ENCODE results near the gene ZNF396. TPM values are rescaled to one million over a fixed set of nuclear protein-coding genes. Genes with fewer than 3 reads are reported as not detected.

Gene ZNF396
- total and polyA plus RNA-seq, 8 donors: 1.2 to 3.8 (median 2.4) TPM

- peaks cover 0 to 4% (median 0%) of the 10 kb centered on the region in 3 donors for H3K4me1 ChIP-seq
- TF ChIP-seq, protein P1, sequence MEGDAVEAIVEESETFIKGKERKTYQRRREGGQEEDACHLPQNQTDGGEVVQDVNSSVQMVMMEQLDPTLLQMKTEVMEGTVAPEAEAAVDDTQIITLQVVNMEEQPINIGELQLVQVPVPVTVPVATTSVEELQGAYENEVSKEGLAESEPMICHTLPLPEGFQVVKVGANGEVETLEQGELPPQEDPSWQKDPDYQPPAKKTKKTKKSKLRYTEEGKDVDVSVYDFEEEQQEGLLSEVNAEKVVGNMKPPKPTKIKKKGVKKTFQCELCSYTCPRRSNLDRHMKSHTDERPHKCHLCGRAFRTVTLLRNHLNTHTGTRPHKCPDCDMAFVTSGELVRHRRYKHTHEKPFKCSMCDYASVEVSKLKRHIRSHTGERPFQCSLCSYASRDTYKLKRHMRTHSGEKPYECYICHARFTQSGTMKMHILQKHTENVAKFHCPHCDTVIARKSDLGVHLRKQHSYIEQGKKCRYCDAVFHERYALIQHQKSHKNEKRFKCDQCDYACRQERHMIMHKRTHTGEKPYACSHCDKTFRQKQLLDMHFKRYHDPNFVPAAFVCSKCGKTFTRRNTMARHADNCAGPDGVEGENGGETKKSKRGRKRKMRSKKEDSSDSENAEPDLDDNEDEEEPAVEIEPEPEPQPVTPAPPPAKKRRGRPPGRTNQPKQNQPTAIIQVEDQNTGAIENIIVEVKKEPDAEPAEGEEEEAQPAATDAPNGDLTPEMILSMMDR (IDR thresholded peaks at IDR 0.05): no peak
- no peaks in the 10 kb centered on the region for H3K36me3 ChIP-seq
- WGBS, 2 donors: 50 to 55% methylated on average over 3 of the region's 3 CpGs
- intact Hi-C loops (cut with DNase I): loop anchor here in 1 of 3 donors (5.0 kb wide), 1 partner anchor 560 kb away; no protein-coding TSS in a partner anchor
- H3K9me3 ChIP-seq: no peaks in the 10 kb centered on the region
- FAIRE-seq (no peak), ATAC-seq (peak in 3 of 4 donors; percentile 30 to 42 (median 33)), DNase-seq (no peak)
- H3K27me3 ChIP-seq: no peaks in the 10 kb centered on the region
- H3K27ac ChIP-seq: no peak overlapping the region
- no peak overlapping the region for H3K4me3 ChIP-seq
Measured at GRCh38 chr18:35387152-35387571, 10.0 kb upstream of the ZNF396 start.

GRCh38 chr18:35386600-35387100, 9.5 kb upstream of the ZNF396 start:
- TF ChIP-seq, protein P1 (IDR thresholded peaks at IDR 0.05): peak; percentile 56 to 83 (median 82)
- H3K4me1 ChIP-seq: peaks cover 0 to 4% (median 0%) of the 10 kb centered on the region in 3 donors
- FAIRE-seq (no peak), ATAC-seq (peak; percentile 77 to 96 (median 90)), DNase-seq (peak in 4 of 6 donors; percentile 39 to 56 (median 50))
- no peaks in the 10 kb centered on the region for H3K27me3 ChIP-seq
- 14 to 19% methylated on average over 7 of the region's 7 CpGs for WGBS, 2 donors
- no peak overlapping the region for H3K27ac ChIP-seq
- H3K36me3 ChIP-seq: no peaks in the 10 kb centered on the region
- no peaks in the 10 kb centered on the region for H3K9me3 ChIP-seq
- intact Hi-C loops (cut with DNase I): loop anchor here in 1 of 3 donors (5.0 kb wide), 1 partner anchor 561 kb away; no protein-coding TSS in a partner anchor
- no peak overlapping the region for H3K4me3 ChIP-seq

DNA sequence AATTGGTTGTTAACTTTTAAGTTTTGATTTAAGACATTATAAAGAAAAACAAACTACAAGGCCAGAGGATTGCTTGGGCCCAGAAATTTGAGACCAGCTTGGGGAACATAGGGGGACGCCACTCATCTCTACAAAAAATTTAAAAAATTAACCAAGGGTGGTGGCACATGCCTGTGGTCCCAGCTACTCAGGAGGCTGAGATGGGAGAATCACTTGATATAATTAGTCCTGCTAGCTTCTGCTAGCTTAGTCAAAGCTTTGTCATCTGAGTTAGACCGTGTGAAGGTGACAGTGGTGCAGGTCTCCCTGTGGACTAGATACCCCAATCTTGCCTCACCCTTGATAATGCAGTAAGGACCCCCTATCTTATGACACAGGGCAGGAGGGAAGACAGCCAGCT, 6.0 kb upstream of the ZNF396 start:
- ATAC-seq (no peak), DNase-seq (no peak), FAIRE-seq (no peak)
- Histone ChIP-seq H3K27me3 (no peaks in the 10 kb centered on the region), H3K4me3 (no peak overlapping the region), H3K36me3 (no peaks in the 10 kb centered on the region), H3K9me3 (no peaks in the 10 kb centered on the region), H3K4me1 (peaks cover 0 to 4% (median 0%) of the 10 kb centered on the region in 3 donors), H3K27ac (no peak overlapping the region)
- TF ChIP-seq, protein P1 (IDR thresholded peaks at IDR 0.05): no peak
- 70 to 78% methylated on average over 2 of the region's 2 CpGs for WGBS, 2 donors
- intact Hi-C loops (cut with DNase I): no loop called here

DNA sequence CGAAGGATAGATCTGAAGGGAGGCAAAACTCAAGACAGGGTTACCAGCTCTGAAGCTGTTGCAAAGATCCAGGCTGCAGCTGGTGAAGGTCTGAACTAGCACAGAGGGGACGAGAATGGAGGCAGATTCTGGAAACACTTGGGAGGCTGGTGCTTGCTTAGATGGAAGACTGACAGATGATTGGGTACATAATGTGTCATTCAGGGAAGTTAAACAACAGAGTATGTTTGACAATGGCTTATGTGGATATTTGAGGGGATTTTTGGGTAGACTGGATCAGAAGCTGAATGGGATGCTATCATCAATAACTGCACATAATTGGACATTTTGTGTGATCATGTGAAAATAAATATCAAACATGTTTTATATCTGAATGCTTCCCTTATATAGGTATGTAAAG, 2.3 kb upstream of the ZNF396 start:
- no peaks in the 10 kb centered on the region for H3K4me1 ChIP-seq
- no peaks in the 10 kb centered on the region for H3K27me3 ChIP-seq
- no peaks in the 10 kb centered on the region for H3K36me3 ChIP-seq
- intact Hi-C loops (cut with DNase I): no loop called here
- no peak overlapping the region for H3K27ac ChIP-seq
- H3K4me3 ChIP-seq: no peak overlapping the region
- 54 to 70% methylated on average over 2 of the region's 2 CpGs for WGBS, 2 donors
- TF ChIP-seq, protein P1 (IDR thresholded peaks at IDR 0.05): no peak
- no peaks in the 10 kb centered on the region for H3K9me3 ChIP-seq
- no peak for DNase-seq
- ATAC-seq: no peak
- no peak for FAIRE-seq

- H3K4me3 ChIP-seq: no peak overlapping the region
- ATAC-seq: no peak
- DNase-seq: no peak
- TF ChIP-seq, protein P1 (IDR thresholded peaks at IDR 0.05): no peak
- H3K27ac ChIP-seq: no peak overlapping the region
- H3K9me3 ChIP-seq: no peaks in the 10 kb centered on the region
- no peaks in the 10 kb centered on the region for H3K27me3 ChIP-seq
- H3K4me1 ChIP-seq: no peaks in the 10 kb centered on the region
- intact Hi-C loops (cut with DNase I): no loop called here
- 49 to 53% methylated on average over 4 of the region's 4 CpGs for WGBS, 2 donors
- no peak for FAIRE-seq
- H3K36me3 ChIP-seq: no peaks in the 10 kb centered on the region
Measured at GRCh38 chr18:35378574-35378896, 1.4 kb upstream of the ZNF396 start.
